GM12878 (cell line): Measurements from ENCODE around the gene TCL1B.

Source experiments
- ATF2 ChIP-seq: IDR thresholded peaks from 2 replicates; pipeline ENCODE4 v1.6.1; 2012; ENCODE audit warnings: low read length, inconsistent platforms
- BHLHE40 ChIP-seq, 2 experiments: fragments of 450-650 bp in 1 of 2; IDR thresholded peaks; 2 replicates each; pipeline ENCODE4 v1.6.1; 2011 to 2017; ENCODE audit warnings: low read depth in 2 of 2, borderline replicate concordance in 1 of 2, improper control_type of control experiment in 1 of 2, low read length in 1 of 2, mild to moderate bottlenecking in 1 of 2
- CBX3 ChIP-seq: fragments of 200-600 bp; sonication (generic); IDR thresholded peaks from 2 replicates; pipeline ENCODE4 v1.6.1; 2016; ENCODE audit warnings: low read depth, borderline replicate concordance
- CHD1 ChIP-seq: IDR thresholded peaks from 2 replicates; pipeline ENCODE4 v1.6.1; 2012; ENCODE audit warnings: low read depth, low read length, improper control_type of control experiment
- CREM ChIP-seq: IDR thresholded peaks from 2 replicates; pipeline ENCODE4 v1.6.1; 2014; ENCODE audit warnings: antibody characterized with exemption, low read depth
- E4F1 ChIP-seq: fragments of 450-650 bp; IDR thresholded peaks from 2 replicates; pipeline ENCODE4 v1.6.1; 2018; ENCODE audit warnings: borderline replicate concordance, mild to moderate bottlenecking; ENCODE audit not compliant: partially characterized antibody
- ELK1 ChIP-seq: IDR thresholded peaks from 2 replicates; pipeline ENCODE4 v1.6.1; 2012; ENCODE audit warnings: low read depth, low read length, improper control_type of control experiment
- GABPA ChIP-seq: IDR thresholded peaks from 2 replicates; pipeline ENCODE4 v1.6.1; 2014; ENCODE audit warnings: antibody characterized with exemption, low read depth, mild to moderate bottlenecking, inconsistent platforms
- GATAD2B ChIP-seq: fragments of 450-650 bp; conservative IDR thresholded peaks from 2 replicates; pipeline ENCODE4 v1.6.1; 2017; ENCODE audit warnings: low read depth, mild to moderate bottlenecking, moderate library complexity
- MYC ChIP-seq: IDR thresholded peaks from 2 replicates; pipeline ENCODE4 v1.6.1; 2011; ENCODE audit warnings: mild to moderate bottlenecking, low read length, moderate library complexity, inconsistent platforms; ENCODE audit not compliant: insufficient read depth, insufficient replicate concordance, insufficient read length, severe bottlenecking
- PAX5 ChIP-seq: IDR thresholded peaks from 2 replicates; pipeline ENCODE4 v1.6.1; 2011; ENCODE audit warnings: low read depth, low read length, borderline replicate concordance
- POLR2A ChIP-seq: IDR thresholded peaks from 2 replicates; pipeline ENCODE4 v1.6.1; 2011; ENCODE audit warnings: low read depth, mild to moderate bottlenecking, low read length
- SRF ChIP-seq, 2 experiments: IDR thresholded peaks; 2 replicates each; pipeline ENCODE4 v1.6.1; 2011; ENCODE audit warnings: low read depth in 2 of 2, low read length in 2 of 2, mild to moderate bottlenecking in 1 of 2, moderate library complexity in 1 of 2

GRCh38 chr14:95695913-95696312 lies 9.7 kb downstream of the TCL1B start:
- TF ChIP-seq GATAD2B, result no peak
- TF ChIP-seq ATF2, result no peak
- no peak for TF ChIP-seq POLR2A
- TF ChIP-seq PAX5, result no peak
- no peak for TF ChIP-seq CBX3
- no peak for TF ChIP-seq BHLHE40 (IDR thresholded peaks at IDR 0.05; ENCODE audit: borderline replicate concordance in 1 of 2, low read depth in 2 of 2, low read length in 1 of 2)
- no peak for TF ChIP-seq GABPA
- no peak for TF ChIP-seq CHD1
- TF ChIP-seq ELK1, result no peak
- TF ChIP-seq SRF (IDR thresholded peaks at IDR 0.05; ENCODE audit: low read depth in 2 of 2, low read length in 2 of 2), result no peak
- TF ChIP-seq MYC, result no peak
- no peak for TF ChIP-seq E4F1
- TF ChIP-seq CREM, result no peak
